ENCODE measurements around the gene EIF3F. TPM values are rescaled to one million over a fixed set of nuclear protein-coding genes. Genes with fewer than 3 reads are reported as not detected.

EIF3F gene
- polyA plus RNA-seq, 1 donor from 2014 or later = 266 TPM

DNA sequence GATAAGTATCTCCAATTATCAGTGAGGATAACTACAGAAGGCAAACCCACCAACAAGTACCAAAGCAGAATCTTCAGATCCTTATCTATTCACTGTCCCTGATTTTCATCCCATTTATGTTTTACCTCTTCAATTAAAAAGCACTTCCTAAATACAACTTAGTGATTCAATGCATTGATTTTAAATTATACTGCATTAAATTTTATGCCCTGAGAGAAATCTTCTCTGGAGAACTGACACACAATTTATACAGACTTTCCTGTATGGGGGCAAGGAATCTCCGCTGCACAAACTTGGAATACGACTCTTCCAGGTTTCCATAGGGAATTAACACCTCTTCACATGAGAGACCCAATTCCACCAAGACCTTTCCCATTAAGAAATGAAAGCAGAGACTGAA, 45.5 kb upstream of the EIF3F start, which contains the start of gene OR10A3:
TSS of gene OR10A3 (minus strand) at position 101 of the 400 bp plus-strand sequence. CDS start 2,188 bp downstream, outside the sequence.
- Histone ChIP-seq H4K20me1 (ENCODE audit: insufficient read depth) (no peaks in the 10 kb centered on the region), H3K9me3 (ENCODE audit: low read length) (peaks cover 5% of the 10 kb centered on the region), H3K27me3 (ENCODE audit: insufficient read depth, low read depth, low read length) (no peaks in the 10 kb centered on the region), H3K4me3 (ENCODE audit: low read length) (no peak within 1 kb of the TSS), H3K79me2 (replicated peaks; ENCODE audit: insufficient read depth, low read length) (no peaks in the 10 kb centered on the region), H3K9ac (ENCODE audit: low read length) (no peak within 1 kb of the TSS), H3K36me3 (ENCODE audit: insufficient read depth, low read length) (no peaks in the 10 kb centered on the region), H3K27ac (ENCODE audit: low read length) (no peak within 1 kb of the TSS), H2AFZ (ENCODE audit: low read depth, low read length) (no peak within 1 kb of the TSS), H3K9me2 (ENCODE audit: insufficient read depth, low read length) (no peaks in the 10 kb centered on the region), H3F3A (ENCODE audit: insufficient read depth, low read length, poor library complexity, severe bottlenecking) (no peaks in the 10 kb centered on the region), H3K4me2 (ENCODE audit: low read length) (no peak within 1 kb of the TSS)
- no peak for TF ChIP-seq EP300 (conservative IDR thresholded peaks at IDR 0.05; ENCODE audit: poor library complexity, severe bottlenecking)
- TF ChIP-seq TAF1 (IDR thresholded peaks at IDR 0.05; ENCODE audit: low read depth) = no peak
- TF ChIP-seq MXI1 (conservative IDR thresholded peaks at IDR 0.05; ENCODE audit: poor library complexity, severe bottlenecking) = no peak
- TF ChIP-seq, protein P1, sequence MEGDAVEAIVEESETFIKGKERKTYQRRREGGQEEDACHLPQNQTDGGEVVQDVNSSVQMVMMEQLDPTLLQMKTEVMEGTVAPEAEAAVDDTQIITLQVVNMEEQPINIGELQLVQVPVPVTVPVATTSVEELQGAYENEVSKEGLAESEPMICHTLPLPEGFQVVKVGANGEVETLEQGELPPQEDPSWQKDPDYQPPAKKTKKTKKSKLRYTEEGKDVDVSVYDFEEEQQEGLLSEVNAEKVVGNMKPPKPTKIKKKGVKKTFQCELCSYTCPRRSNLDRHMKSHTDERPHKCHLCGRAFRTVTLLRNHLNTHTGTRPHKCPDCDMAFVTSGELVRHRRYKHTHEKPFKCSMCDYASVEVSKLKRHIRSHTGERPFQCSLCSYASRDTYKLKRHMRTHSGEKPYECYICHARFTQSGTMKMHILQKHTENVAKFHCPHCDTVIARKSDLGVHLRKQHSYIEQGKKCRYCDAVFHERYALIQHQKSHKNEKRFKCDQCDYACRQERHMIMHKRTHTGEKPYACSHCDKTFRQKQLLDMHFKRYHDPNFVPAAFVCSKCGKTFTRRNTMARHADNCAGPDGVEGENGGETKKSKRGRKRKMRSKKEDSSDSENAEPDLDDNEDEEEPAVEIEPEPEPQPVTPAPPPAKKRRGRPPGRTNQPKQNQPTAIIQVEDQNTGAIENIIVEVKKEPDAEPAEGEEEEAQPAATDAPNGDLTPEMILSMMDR (IDR thresholded peaks at IDR 0.05; ENCODE audit: poor library complexity, severe bottlenecking) = no peak
- no peak for TF ChIP-seq RAD21 (conservative IDR thresholded peaks at IDR 0.05)
- TF ChIP-seq SMC3 (conservative IDR thresholded peaks at IDR 0.05; ENCODE audit: poor library complexity) = no peak
- TF ChIP-seq EZH2 (IDR thresholded peaks at IDR 0.05; ENCODE audit: borderline replicate concordance, insufficient read depth, low read length, poor library complexity, severe bottlenecking) = no peak
- TF ChIP-seq, protein P2, sequence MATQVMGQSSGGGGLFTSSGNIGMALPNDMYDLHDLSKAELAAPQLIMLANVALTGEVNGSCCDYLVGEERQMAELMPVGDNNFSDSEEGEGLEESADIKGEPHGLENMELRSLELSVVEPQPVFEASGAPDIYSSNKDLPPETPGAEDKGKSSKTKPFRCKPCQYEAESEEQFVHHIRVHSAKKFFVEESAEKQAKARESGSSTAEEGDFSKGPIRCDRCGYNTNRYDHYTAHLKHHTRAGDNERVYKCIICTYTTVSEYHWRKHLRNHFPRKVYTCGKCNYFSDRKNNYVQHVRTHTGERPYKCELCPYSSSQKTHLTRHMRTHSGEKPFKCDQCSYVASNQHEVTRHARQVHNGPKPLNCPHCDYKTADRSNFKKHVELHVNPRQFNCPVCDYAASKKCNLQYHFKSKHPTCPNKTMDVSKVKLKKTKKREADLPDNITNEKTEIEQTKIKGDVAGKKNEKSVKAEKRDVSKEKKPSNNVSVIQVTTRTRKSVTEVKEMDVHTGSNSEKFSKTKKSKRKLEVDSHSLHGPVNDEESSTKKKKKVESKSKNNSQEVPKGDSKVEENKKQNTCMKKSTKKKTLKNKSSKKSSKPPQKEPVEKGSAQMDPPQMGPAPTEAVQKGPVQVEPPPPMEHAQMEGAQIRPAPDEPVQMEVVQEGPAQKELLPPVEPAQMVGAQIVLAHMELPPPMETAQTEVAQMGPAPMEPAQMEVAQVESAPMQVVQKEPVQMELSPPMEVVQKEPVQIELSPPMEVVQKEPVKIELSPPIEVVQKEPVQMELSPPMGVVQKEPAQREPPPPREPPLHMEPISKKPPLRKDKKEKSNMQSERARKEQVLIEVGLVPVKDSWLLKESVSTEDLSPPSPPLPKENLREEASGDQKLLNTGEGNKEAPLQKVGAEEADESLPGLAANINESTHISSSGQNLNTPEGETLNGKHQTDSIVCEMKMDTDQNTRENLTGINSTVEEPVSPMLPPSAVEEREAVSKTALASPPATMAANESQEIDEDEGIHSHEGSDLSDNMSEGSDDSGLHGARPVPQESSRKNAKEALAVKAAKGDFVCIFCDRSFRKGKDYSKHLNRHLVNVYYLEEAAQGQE (IDR thresholded peaks at IDR 0.05; ENCODE audit: borderline replicate concordance) = no peak
- TF ChIP-seq POLR2AphosphoS5 (IDR thresholded peaks at IDR 0.05) = no peak

DNA sequence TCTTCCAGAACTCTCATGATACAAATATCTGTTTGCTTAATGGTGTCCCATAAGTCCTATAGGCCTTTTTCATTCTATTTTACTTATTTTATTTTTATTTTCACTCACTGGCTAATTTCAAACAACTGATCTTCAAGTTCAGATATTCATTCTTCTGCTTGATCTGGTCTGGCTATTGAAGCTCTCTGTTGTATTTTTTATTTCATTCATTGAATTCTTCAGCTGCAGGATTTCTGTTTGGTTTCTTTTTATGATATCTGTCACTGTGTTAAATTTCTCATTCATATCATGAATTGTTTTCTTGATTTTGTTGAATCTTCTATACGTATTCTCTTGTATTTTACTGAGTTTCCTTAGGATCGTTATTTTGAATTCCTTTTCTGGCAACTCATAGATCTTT, 43.0 kb upstream of the EIF3F start:
- Histone ChIP-seq H3K36me3 (ENCODE audit: insufficient read depth, low read length) (no peaks in the 10 kb centered on the region), H3K9ac (ENCODE audit: low read length) (no peak overlapping the region), H3K79me2 (replicated peaks; ENCODE audit: insufficient read depth, low read length) (no peaks in the 10 kb centered on the region), H3K4me2 (ENCODE audit: low read length) (no peak overlapping the region), H3F3A (ENCODE audit: insufficient read depth, low read length, poor library complexity, severe bottlenecking) (no peaks in the 10 kb centered on the region), H4K20me1 (ENCODE audit: insufficient read depth) (no peaks in the 10 kb centered on the region), H3K4me3 (ENCODE audit: low read length) (no peak overlapping the region), H3K9me2 (ENCODE audit: insufficient read depth, low read length) (no peaks in the 10 kb centered on the region), H3K9me3 (ENCODE audit: low read length) (peaks cover 5% of the 10 kb centered on the region), H3K27ac (ENCODE audit: low read length) (no peak overlapping the region), H3K27me3 (ENCODE audit: insufficient read depth, low read depth, low read length) (no peaks in the 10 kb centered on the region), H2AFZ (ENCODE audit: low read depth, low read length) (no peak overlapping the region)
- TF ChIP-seq SMC3 (conservative IDR thresholded peaks at IDR 0.05; ENCODE audit: poor library complexity) (no peak), EZH2 (IDR thresholded peaks at IDR 0.05; ENCODE audit: borderline replicate concordance, insufficient read depth, low read length, poor library complexity, severe bottlenecking) (no peak), EP300 (conservative IDR thresholded peaks at IDR 0.05; ENCODE audit: poor library complexity, severe bottlenecking) (no peak), POLR2AphosphoS5 (IDR thresholded peaks at IDR 0.05) (no peak), RAD21 (conservative IDR thresholded peaks at IDR 0.05) (no peak), MXI1 (conservative IDR thresholded peaks at IDR 0.05; ENCODE audit: poor library complexity, severe bottlenecking) (no peak), TAF1 (IDR thresholded peaks at IDR 0.05; ENCODE audit: low read depth) (no peak)
- TF ChIP-seq, protein P1 (IDR thresholded peaks at IDR 0.05; ENCODE audit: poor library complexity, severe bottlenecking) = no peak
- TF ChIP-seq, protein P2 (IDR thresholded peaks at IDR 0.05; ENCODE audit: borderline replicate concordance) = no peak

Measured in neural cell (in vitro differentiated cells).